NOMO-1 treated with dmso at 0.1 percent for 144 hours (cell line): Measurements from ENCODE around the gene ESYT2.

Experiments
- DNase-seq: peaks from one replicate; lab custom pipeline; 2025; ENCODE audit not compliant: unreplicated experiment; lab: John Stamatoyannopoulos, UW

ESYT2 gene

DNA sequence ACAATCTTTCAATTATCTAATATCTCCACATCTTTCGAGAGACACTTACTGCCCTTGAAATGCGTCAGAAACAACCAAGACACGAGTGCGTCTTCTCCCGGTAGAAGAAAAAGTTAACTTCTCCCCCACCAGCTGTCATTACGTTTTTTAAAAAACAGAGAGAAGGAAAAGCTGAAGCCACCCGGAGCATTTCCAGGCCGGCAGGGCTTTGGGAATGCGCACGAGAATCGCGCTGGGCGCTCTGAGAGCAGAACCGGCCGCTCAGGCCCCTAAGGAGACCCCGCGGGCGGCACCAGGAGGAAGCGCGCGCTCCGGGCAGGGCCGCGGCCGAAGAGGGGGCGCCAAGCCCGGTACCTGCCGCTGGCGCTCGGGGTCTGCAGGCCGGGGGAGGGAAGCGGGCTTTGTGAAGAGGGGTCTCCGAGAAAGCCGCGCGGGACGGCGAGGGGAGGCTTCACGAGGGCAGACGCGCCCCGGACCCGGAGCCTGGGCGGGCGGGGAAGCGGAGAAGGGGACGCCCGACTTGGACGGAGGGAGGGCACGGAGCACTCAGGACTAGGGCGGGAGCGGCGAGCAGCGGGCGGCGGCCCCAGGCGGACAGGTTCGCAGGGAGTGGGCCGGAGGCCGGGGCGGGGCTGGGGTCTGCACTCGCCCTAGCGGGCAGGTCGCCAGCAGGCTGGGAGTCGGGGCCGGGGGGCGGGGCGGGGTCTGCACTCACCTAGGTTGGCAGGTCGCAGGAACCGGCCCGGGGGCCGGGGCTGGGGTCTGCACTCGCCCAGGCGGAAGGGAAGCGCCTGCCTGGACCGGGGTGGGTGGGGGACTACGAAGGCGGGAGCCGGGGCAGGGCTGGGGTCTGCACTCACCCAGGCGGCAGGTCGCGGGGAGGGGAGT lies 932 bp downstream of the ESYT2 start:
- no peak for DNase-seq

DNA sequence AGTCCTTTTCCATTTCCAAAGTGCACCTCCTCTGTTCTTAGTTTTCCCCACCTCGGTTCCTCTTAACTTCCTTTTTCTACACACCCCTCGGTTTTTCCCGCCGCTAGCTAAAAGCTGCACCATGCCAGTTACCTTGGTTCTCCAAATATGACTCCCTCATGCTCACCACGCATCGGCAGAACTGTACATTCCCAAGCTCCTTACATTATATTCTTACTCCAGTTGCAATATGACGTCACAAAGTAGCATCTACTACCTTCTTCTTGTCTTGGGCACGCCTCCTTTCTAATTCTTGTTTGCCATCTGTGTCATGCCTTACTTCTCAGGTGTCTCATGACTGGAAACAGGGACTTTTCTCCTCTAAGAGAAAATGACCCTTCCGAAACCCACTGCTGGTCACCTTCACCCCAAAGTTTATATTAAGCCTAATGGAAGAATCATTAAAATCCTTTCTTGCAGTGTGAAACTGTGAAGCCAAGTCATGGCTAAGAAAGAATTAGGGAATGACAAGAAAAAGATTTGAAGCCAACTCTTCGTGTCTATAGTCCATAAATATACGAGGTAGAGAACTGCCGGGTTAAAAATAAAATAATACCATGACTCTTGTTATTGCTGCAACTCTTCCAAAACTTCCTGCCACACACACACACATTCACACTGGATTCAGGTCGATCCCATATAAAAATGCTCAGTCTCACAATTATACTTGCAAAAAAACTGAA lies 1.7 kb downstream of the ESYT2 start:
- no peak for DNase-seq

DNA sequence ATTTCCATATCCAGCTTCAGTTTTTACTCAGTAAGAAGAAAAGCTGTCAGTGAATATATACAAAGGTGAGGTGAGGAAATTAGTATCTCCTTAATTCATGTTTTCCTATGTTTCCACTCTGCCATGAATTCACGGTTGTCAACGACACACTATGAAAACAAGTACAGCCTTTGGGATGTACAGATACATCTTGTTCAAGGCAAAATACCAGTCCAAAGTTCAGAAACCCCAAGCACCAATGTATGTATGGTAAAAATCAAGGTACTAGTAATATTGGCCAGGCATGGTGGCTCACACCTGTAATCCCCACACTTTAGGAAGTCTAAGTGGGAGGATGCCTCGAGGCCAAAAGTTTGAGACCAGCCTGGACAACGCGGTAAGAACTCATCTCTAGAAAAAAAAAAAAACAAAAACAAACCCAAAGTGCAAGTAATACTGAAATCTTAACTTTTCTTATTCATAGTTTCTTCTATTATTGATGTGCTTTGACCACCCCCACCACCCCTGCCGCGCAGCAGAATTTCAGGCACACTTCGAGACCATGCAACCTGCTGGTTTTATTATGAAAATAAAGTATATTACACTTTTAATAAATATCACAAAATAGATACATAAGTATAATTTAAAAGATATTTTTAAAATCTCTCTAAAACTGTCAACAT lies 3.5 kb downstream of the ESYT2 start:
- no peak for DNase-seq

DNA sequence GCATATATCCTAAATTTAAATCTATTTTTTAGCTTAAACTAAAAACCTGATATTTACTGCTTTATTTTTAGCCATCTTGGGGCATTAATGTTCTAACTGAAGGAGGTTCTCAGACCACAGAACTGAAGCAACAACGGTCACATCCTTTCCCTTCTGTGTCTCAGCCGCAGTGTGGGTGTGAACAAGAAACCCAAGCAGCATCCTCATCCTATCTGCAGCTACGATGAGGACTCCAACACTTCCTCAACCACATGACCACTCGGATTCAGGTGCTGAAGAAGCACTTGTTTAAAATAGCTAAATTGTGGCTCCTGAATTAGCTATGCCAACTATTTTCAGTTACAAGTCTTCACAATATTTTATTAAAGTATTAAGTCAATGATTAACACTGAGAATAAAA lies 5.3 kb downstream of the ESYT2 start:
- peak; percentile 80 for DNase-seq

DNA sequence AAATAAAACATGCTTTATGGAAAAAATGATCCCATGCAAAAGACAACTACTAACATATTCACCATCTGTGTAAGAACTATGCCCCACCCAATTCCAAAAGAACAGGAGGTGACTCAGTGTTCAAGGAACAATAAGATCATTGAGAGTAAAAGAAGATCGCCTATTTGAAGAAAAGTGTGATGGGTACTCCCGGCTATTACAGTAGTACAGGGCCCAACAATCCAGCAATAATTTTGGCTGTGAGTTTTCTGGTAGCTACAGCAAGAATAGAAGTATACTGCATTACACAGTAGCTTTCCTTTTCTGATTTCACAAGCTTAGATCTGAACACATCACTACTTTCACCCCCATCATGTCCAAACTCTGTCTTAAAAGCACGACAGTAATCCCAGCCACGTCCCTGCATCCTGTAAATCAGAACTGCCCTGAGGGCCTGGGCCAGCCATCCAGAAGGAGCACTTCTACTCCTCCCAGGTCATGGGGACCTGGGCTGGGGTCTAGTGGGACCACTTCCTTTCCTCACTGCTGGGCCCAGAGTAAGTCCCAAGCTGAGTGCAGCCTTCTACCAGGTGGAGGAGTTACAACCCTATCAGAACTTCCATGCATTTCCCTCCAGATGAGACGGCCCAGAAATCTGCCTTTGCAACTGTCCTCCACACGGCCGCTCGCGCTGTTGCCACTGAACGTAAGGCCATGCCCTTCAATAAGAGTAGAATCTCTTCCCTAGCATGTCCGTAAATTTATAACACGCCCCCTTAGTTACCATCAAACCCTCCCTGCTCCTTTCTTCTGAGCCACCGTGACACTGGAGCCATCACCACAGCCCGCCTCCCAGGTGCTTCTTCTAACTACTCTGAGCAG lies 7.9 kb downstream of the ESYT2 start:
- DNase-seq, result no peak

DNA sequence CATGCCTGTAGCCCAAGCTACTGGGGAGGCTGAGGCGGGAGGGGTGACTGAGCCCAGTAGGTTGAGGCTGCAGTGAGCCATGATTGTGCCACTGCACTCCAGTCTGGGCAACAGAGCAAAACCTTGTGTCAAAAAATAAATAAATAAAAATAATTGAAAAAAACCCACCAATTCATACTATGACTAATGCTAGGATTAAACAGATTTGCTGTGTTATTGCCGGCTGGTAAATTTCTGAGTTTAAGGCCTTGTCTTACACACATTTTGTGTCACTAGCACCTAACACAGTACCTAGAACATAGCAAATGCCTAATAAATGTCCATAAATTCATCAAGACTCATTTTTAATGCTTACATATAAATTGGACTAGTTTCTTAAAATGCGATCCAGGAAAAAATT lies 8.7 kb downstream of the ESYT2 start:
- DNase-seq, result no peak

DNA sequence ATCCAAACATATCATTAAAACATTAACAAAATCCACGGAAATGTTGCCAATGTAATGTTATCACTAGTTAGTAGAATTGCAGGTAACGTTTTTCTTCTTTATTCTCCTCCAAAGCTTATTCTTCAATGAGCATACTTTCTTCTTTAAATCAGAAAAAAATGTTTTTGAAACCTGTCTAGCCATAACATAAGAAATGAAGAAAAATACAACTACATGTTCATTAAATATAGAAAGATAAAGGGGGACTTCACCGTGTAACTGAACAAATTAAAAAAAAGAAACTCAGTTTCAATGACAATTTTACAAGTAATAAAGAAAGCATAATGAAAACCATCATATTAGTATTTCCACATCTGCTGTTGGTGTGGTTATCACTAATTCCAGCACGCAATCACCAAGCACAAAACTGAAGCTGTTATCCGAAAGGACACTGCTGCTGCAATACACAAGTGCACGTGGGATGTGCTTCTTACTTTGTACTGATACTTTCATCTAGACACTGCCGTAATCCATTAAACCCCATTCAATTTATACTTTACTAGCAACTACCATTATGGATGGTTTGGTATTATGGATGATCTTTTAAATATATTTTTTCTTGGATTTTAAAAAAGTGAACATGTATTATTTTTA lies 9.6 kb downstream of the ESYT2 start:
- no peak for DNase-seq

DNA sequence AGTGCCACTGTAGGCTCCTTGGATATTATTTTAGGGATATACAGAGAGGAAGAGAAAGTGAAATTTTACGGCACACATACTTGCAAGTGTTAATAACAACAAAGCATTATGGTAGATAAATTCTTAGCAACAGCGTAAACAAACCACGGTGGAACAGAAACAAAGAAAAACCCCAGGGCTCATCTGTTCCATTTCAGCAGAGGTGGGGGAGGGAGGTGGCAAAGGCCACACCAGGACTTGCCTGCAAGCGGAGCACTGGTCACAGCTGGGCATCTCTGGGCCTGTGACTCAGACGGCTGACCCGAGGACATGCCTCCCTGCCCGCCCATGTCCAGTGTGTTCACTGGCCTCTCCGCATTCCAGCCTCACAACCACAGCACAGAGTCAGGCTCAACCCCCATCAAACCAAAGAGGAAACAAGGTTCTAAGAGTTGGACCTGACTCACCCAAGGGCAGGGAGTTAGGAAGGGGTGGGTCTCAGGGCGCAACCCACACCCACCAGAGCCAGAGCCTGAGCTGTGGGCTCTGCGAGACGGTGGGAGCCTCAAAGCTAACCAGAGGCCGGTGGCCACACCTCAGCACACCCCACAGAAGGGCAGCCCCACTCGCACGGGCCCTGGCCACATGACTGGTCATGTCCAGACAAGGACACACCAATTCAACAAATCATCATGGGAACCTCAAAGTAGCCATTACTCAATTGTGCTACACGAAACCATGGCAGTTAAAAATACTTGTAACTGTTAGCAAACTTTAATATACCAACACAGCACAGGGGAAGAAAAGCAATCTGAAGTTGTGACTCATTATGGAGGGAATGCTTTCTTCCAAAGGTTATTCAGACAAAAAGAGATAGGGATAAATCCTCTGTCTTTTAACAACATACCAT lies 10.7 kb downstream of the ESYT2 start:
- DNase-seq, result peak; percentile 41

DNA sequence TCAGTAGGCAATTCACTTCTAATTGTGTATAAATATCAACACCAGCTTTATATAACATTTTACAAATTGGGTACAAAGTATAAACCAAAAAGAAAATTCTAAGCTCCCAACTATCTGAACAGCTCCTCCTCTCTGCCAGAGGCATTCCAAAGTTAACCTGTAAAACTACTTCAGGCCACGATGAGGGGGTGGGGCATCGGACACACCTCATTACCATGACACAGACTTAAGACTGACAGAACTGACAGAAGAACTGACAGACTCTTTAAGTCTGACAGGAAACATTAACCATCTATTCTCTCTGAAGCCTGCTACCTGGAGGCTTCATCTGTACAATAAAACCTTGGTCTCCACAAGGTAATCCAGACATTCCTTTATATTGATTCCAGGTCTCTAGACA lies 12.3 kb downstream of the ESYT2 start:
- no peak for DNase-seq

DNA sequence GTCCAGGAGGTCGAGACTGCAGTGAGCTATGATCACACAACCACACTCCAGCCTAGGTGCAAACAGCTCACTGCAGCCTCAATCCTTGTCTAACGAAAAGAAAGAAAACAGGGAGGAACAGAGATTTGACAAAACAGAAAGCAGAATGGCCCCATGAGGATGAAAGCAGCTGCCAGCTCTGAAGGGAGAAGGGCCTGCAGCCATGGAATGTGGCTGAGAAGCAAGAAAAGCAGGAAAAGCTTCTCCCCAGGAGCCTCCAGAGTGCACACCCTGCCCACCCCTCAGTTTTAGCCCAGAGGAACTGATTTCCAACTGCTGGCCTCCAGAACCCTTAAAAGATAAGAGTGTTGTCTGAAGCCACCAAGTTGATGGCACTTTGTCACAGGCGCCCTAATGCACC lies 13.0 kb downstream of the ESYT2 start:
- DNase-seq, result no peak

DNA sequence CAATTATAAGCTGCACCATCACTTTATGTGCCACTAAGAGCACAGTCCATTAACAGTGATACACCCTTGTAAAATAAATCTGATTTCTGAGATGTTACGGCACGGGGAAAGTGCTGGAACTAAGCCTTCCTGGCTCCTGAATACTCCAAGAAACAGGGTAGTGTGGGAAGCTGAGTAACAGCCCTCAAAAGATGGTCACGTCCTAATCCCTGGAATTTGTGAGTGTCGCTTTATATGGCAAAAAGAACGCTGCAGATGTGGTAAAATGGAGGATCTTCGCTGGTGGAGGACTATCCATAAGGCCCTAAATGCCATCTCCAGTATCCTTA lies 13.5 kb downstream of the ESYT2 start:
- no peak for DNase-seq

DNA sequence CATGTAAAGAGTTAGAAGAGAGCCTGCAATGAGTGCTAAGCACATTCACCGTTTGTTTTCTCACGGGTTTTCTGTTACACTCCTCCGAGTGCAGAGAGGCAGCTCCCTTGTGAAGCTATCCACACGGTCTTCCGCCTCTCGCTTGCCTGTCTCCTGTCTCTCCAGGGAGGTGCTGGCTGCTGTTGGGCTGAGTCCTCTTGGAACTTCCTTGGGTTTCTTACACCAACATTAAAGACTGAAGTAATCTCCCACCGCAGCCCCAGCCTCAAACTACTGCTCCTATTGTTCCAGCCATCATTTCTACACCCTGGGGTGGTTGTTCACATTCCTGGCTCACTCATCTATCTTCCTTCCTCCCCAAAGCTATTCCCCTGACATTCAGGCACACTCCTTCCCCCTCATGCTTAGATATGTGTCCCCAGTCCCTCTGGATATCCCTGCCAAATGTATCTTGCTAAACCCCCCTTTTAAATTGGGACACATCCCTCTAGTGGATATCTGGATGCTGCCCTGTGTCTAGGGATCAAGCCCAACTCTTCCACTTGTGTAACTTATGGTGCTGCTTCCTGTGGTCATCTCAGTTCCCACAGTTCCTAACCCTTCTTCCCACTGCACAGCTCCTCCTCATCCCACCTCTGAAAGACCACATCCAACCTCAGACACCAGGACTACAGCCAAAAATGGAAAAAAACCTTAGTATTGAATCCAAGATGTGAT lies 14.1 kb downstream of the ESYT2 start:
- DNase-seq, result no peak

DNA sequence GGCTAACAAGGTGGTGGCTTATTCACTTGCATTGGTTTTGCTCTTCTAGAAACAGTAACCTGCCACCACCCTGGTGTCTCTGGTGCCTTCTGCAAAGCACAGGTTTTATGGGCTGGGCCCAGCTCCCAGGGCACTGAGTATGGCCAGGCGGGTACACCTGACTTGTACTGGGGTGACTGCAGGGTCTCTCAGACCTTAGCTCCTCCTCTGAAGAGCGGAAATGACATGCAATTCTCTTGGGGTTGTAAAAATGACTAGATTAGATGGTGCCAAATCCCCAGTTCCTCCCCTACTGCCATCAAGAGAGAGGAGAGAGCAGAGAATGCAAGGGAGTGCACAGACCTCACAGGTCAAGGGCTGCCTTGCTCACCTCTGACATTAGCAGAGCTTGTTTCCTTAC lies 14.7 kb downstream of the ESYT2 start:
- DNase-seq, result no peak

DNA sequence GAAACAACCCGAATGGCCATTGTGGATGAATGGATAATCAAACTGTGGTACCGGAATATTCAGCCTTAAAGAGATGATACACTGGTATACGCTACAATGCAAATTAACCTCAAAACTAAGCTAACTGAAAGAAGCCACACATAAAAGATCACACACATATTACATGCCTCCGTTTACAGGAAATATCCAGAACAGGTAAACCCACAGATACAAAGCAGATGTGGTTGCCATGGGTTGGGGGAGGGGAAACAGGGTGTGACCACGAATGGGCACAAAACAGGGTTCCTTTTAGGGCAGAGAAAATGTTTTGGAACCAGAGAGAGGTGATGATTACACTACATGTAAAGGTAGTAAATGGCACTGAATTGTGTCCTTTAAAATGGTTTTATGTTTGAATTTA lies 16.6 kb downstream of the ESYT2 start:
- DNase-seq, result no peak

DNA sequence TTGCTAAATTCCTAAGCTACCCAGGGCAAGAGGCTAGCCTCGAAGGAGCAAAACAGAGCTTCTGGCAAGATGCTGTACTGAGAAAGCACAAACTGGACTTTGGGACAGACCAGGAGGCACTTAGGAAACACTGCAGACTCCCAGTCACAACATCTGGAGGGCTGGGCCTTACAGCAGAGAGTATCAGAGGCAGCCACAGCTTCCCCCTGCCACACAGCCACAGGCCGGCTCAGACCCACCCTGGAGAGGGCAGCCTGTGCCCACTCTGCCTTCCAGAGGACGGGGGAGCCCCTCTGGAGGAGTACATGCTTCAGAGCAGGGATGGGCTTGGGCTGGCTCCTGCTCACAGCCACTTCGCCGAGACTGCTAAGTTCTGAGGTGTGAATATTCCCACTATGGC lies 17.4 kb downstream of the ESYT2 start:
- DNase-seq, result no peak

DNA sequence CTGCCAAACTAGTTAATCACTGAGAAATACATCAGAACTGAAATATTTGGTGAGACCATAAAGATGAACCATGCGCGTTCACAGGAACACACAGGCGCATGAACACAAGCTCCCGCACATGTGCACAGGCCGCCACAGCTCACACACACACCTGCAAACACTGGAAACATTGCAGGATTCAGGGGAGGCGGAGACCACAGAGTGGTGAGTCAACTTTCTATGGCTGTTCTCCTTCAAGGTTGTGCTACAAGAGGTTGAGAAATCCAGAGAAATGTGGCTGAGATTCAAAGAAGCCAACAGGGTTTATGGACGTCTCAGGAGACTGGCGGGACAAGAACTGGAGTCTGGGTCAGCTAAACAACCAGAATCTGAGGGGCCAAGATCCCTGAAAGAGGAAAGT lies 17.8 kb downstream of the ESYT2 start:
- DNase-seq, result no peak

DNA sequence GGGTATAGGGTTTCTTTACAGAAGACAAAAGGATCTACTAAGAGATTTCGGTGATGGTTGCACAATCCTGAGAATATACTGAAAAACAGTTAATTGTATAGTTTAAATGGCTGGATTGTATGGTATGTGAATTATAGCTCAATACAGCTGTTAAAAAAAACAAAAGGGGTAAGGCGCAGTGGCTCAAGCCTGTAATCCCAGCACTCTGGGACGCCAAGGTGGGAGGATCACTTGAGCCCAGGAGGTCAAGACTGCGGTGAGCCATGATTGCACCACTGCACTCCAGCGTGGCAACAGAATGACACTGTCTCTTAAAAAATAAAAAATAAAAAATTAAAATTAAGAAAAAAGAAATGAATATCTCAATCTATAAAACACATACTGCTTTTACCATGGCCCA lies 18.5 kb downstream of the ESYT2 start:
- DNase-seq, result no peak

DNA sequence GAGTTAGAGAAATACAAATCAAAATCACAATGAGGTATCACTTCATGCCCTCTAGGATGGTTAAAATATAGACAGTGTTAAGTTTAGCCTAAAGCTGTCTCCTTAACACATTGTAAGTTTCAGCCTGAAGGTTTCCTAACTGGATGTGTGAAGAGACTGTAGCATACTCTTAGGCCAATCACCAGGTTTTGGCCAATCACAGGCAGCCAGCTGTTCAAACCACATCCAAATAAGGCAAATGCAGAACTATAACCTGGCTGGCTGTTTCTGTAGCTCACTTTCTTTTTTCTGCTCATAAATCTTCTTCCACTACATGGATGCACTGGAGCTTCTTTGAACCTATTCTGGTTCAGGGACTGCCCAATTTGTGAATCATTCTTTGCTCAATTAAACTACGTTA lies 19.7 kb downstream of the ESYT2 start:
- peak; percentile 30 for DNase-seq

DNA sequence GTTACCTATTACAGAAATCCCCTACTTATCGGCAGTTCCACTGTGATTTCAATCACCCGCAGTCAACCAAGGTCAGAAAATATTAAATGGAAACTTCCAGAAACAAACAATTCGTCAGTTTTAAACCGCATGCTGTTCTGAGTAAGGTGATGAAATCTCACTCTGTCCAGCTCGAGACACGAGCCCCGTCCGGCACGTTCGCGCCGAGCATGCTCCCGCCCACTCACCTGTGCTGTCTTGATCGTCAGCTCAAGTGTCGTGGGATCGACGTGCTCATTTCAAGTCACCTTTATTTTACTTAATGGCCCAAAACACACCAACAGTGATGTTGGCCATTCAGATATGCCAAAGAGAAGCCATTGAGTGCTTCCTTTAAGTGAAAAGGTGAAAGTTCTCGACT lies 21.2 kb downstream of the ESYT2 start:
- DNase-seq, result no peak
